Astrocyte (in vitro differentiated cells and primary cell): ENCODE data around the gene YTHDF1.

Experiments
- CTCF ChIP-seq: IDR thresholded peaks from 2 replicates; pipeline ENCODE4 v1.5.1; 2011; ENCODE audit warnings: low read depth, mild to moderate bottlenecking, inconsistent platforms, low read length, moderate library complexity; ENCODE audit not compliant: insufficient read depth
- EZH2 ChIP-seq: IDR thresholded peaks from 2 replicates; pipeline ENCODE4 v1.6.1; 2012; ENCODE audit warnings: mild to moderate bottlenecking, low read length, inconsistent platforms; ENCODE audit not compliant: insufficient read depth

- TF ChIP-seq EZH2: no peak
- no peak for TF ChIP-seq CTCF
These were observed 26.8 kb upstream of the YTHDF1 start for GRCh38 chr20:63242736-63243135.
